H9 (cell line): ENCODE results near the gene DQX1. TPM values are rescaled to one million over a fixed set of nuclear protein-coding genes. Genes with fewer than 3 reads are reported as not detected.

Experiments
- DNase-seq: peaks from one replicate; pipeline ENCODE4 v3.0.0-alpha.2; 2017
- H2AFZ ChIP-seq: one replicate; pipeline ENCODE4 v1.6.1; 2013; ENCODE audit warnings: mild to moderate bottlenecking, low read length, control low read depth, moderate library complexity
- H2AK5ac ChIP-seq: 2 replicates; pipeline ENCODE4 v1.6.1; 2013; ENCODE audit warnings: low read length, control low read depth, mixed read lengths; ENCODE audit not compliant: insufficient read length
- H2BK120ac ChIP-seq: one replicate; pipeline ENCODE4 v1.6.1; 2013; ENCODE audit warnings: low read depth, mild to moderate bottlenecking, low read length, control low read depth, inconsistent platforms; ENCODE audit not compliant: poor library complexity, severe bottlenecking
- H2BK12ac ChIP-seq: 2 replicates; pipeline ENCODE4 v1.6.1; 2013; ENCODE audit warnings: low read length, control low read depth, mixed read lengths, low read depth; ENCODE audit not compliant: insufficient read length
- H2BK15ac ChIP-seq: 2 replicates; pipeline ENCODE4 v1.6.1; 2013; ENCODE audit warnings: low read depth, low read length, control low read depth
- H2BK20ac ChIP-seq: one replicate; pipeline ENCODE4 v1.6.1; 2013; ENCODE audit warnings: low read depth, mild to moderate bottlenecking, low read length, control low read depth, inconsistent platforms; ENCODE audit not compliant: poor library complexity, severe bottlenecking
- H2BK5ac ChIP-seq: 2 replicates; pipeline ENCODE4 v1.6.1; 2013; ENCODE audit warnings: low read length, control low read depth, mixed read lengths; ENCODE audit not compliant: insufficient read length
- H3K14ac ChIP-seq: 2 replicates; pipeline ENCODE4 v1.6.1; 2013; ENCODE audit warnings: low read length, control low read depth; ENCODE audit not compliant: insufficient read depth
- H3K18ac ChIP-seq: 2 replicates; pipeline ENCODE4 v1.6.1; 2013; ENCODE audit warnings: low read depth, mild to moderate bottlenecking, mixed read lengths, low read length, control low read depth; ENCODE audit not compliant: insufficient read length
- H3K23ac ChIP-seq: 2 replicates; pipeline ENCODE4 v1.6.1; 2013; ENCODE audit warnings: low read length, control low read depth, mixed read lengths, low read depth; ENCODE audit not compliant: insufficient read length
- H3K23me2 ChIP-seq: 2 replicates; pipeline ENCODE4 v1.6.1; 2013; ENCODE audit warnings: low read depth, mild to moderate bottlenecking, mixed read lengths, low read length, control low read depth; ENCODE audit not compliant: insufficient read length, poor library complexity, severe bottlenecking
- H3K27ac ChIP-seq: 2 replicates; pipeline ENCODE4 v1.5.1; 2013; ENCODE audit warnings: low read length, control low read depth, mixed read lengths, low read depth; ENCODE audit not compliant: insufficient read length
- H3K27me3 ChIP-seq: 2 replicates; pipeline ENCODE4 v1.6.1; 2013; ENCODE audit warnings: low read length, control low read depth, inconsistent platforms; ENCODE audit not compliant: insufficient read depth
- H3K4ac ChIP-seq: 2 replicates; pipeline ENCODE4 v1.6.1; 2013; ENCODE audit warnings: low read depth, mild to moderate bottlenecking, control low read depth, inconsistent platforms, low read length, moderate library complexity
- H3K4me1 ChIP-seq: 2 replicates; pipeline ENCODE4 v1.6.1; 2013; ENCODE audit warnings: low read length, control low read depth, inconsistent platforms; ENCODE audit not compliant: insufficient read depth
- H3K4me2 ChIP-seq: 2 replicates; pipeline ENCODE4 v1.6.1; 2013; ENCODE audit warnings: low read length, control low read depth, mixed read lengths; ENCODE audit not compliant: insufficient read length, insufficient read depth
- H3K56ac ChIP-seq: 2 replicates; pipeline ENCODE4 v1.6.1; 2013; ENCODE audit warnings: low read depth, mild to moderate bottlenecking, mixed read lengths, low read length, control low read depth; ENCODE audit not compliant: insufficient read length
- H3K79me1 ChIP-seq: 2 replicates; pipeline ENCODE4 v1.6.1; 2013; ENCODE audit warnings: low read depth, mild to moderate bottlenecking, moderate library complexity, low read length, control low read depth, inconsistent platforms; ENCODE audit not compliant: insufficient read depth, poor library complexity, severe bottlenecking
- H3K79me2 ChIP-seq: 2 replicates; pipeline ENCODE4 v1.6.1; 2013; ENCODE audit warnings: low read length, control low read depth, inconsistent platforms; ENCODE audit not compliant: insufficient read depth
- H3K9ac ChIP-seq: 2 replicates; pipeline ENCODE4 v1.6.1; 2013; ENCODE audit warnings: low read length, control low read depth, mixed read lengths; ENCODE audit not compliant: insufficient read length; ENCODE audit errors: extremely low read depth
- H3K9me3 ChIP-seq: one replicate; pipeline ENCODE4 v1.6.1; 2013; ENCODE audit warnings: low read depth, low read length, inconsistent platforms; ENCODE audit not compliant: control insufficient read depth
- H3T11ph ChIP-seq: one replicate; pipeline ENCODE4 v1.6.1; 2013; ENCODE audit warnings: mild to moderate bottlenecking, low read length, control low read depth, inconsistent platforms
- H4K20me1 ChIP-seq: one replicate; pipeline ENCODE4 v1.6.1; 2013; ENCODE audit not compliant: control insufficient read depth, insufficient read length, insufficient read depth
- H4K5ac ChIP-seq: 2 replicates; pipeline ENCODE4 v1.6.1; 2013; ENCODE audit warnings: low read depth, mild to moderate bottlenecking, mixed read lengths, low read length, control low read depth; ENCODE audit not compliant: insufficient read length
- H4K8ac ChIP-seq: replicated peaks from 2 replicates; pipeline ENCODE4 v1.6.1; 2013; ENCODE audit warnings: low read length, control low read depth, mixed read lengths, low read depth; ENCODE audit not compliant: insufficient read length
- H4K91ac ChIP-seq: 2 replicates; pipeline ENCODE4 v1.6.1; 2013; ENCODE audit warnings: low read depth, mild to moderate bottlenecking, moderate library complexity, mixed read lengths, low read length, control low read depth; ENCODE audit not compliant: insufficient read length
- H3K27ac Mint-ChIP-seq, 3 experiments: 2 replicates in 2 of 3; 3 replicates in 1 of 3; pipeline ENCODE4 v1.8.0; 2020 to 2021; ENCODE audit warnings: mixed read lengths in 3 of 3, mild to moderate bottlenecking in 1 of 3, moderate library complexity in 1 of 3
- H3K27me3 Mint-ChIP-seq: 2 replicates; pipeline ENCODE4 v1.8.0; 2021; ENCODE audit warnings: low read depth, mild to moderate bottlenecking, moderate library complexity, mixed read lengths
- H3K36me3 Mint-ChIP-seq, 3 experiments: 2 replicates in 2 of 3; 3 replicates in 1 of 3; pipeline ENCODE4 v1.8.0; 2020 to 2021; ENCODE audit warnings: low read depth in 3 of 3, mixed read lengths in 3 of 3; ENCODE audit not compliant: insufficient read depth in 1 of 3
- H3K4me1 Mint-ChIP-seq, 2 experiments: 2 replicates each; pipeline ENCODE4 v1.8.0; 2020; ENCODE audit warnings: mixed read lengths in 2 of 2
- H3K4me3 Mint-ChIP-seq, 2 experiments: 2 replicates in 1 of 2; 3 replicates in 1 of 2; pipeline ENCODE4 v1.8.0; 2020 to 2021; ENCODE audit warnings: mild to moderate bottlenecking in 2 of 2, mixed read lengths in 2 of 2, moderate library complexity in 1 of 2
- H3K9me3 Mint-ChIP-seq, 2 experiments: 2 replicates in 1 of 2; 3 replicates in 1 of 2; pipeline ENCODE4 v1.8.0; 2020; ENCODE audit warnings: mild to moderate bottlenecking in 2 of 2, mixed read lengths in 2 of 2, moderate library complexity in 1 of 2
- WGBS: extraction: QIAGEN DNeasy Blood & Tissue Kit; methylation state at CpG from one replicate; pipeline ENCODE4 v1.1.7; 2013; ENCODE audit warnings: missing lambda C conversion rate, low lambda C conversion rate, mixed read lengths; ENCODE audit not compliant: insufficient read length; ENCODE audit errors: extremely low coverage; 5-methylcytosine and 5-hydroxymethylcytosine counted together
- total RNA-seq: library from RNA; stranded (reverse); gene quantifications from 2 replicates; pipeline ENCODE4 v1.2.1, GENCODE V29; 2021
- TF ChIP-seq, protein P1 (sequence below): fragments of 200-600 bp; sonication (generic); conservative IDR thresholded peaks from 3 replicates; pipeline ENCODE4 v1.8.0; 2021; ENCODE audit warnings: antibody characterized with exemption, mild to moderate bottlenecking

Gene DQX1
- total RNA-seq, 1 experiment from 2014 or later: 0.98 TPM

- TF ChIP-seq, protein P1, sequence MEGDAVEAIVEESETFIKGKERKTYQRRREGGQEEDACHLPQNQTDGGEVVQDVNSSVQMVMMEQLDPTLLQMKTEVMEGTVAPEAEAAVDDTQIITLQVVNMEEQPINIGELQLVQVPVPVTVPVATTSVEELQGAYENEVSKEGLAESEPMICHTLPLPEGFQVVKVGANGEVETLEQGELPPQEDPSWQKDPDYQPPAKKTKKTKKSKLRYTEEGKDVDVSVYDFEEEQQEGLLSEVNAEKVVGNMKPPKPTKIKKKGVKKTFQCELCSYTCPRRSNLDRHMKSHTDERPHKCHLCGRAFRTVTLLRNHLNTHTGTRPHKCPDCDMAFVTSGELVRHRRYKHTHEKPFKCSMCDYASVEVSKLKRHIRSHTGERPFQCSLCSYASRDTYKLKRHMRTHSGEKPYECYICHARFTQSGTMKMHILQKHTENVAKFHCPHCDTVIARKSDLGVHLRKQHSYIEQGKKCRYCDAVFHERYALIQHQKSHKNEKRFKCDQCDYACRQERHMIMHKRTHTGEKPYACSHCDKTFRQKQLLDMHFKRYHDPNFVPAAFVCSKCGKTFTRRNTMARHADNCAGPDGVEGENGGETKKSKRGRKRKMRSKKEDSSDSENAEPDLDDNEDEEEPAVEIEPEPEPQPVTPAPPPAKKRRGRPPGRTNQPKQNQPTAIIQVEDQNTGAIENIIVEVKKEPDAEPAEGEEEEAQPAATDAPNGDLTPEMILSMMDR: no peak
- no peak overlapping the region for H4K5ac ChIP-seq
- peaks cover under 1% of the 10 kb centered on the region for H3K79me1 ChIP-seq
- H3K79me2 ChIP-seq: peaks cover under 1% of the 10 kb centered on the region; the same call in 1 of the 2 replicates
- H2BK12ac ChIP-seq: no peak overlapping the region
- no peak overlapping the region for H2AFZ ChIP-seq
- H2BK5ac ChIP-seq: no peak overlapping the region
- Mint-ChIP-seq H3K27ac (no peak overlapping the region), H3K36me3 (peaks cover 4 to 39% (median 24%) of the 10 kb centered on the region in 3 experiments; a peak in 6 of 7 replicates), H3K4me3 (no peak overlapping the region), H3K27me3 (peaks cover 2% of the 10 kb centered on the region; the same call in 1 of the 2 replicates), H3K4me1 (peaks cover 9 to 12% of the 10 kb centered on the region in 2 experiments), H3K9me3 (no peaks in the 10 kb centered on the region; a peak in 1 of 5 replicates)
- no peak for DNase-seq
- H3K9me3 ChIP-seq: no peaks in the 10 kb centered on the region
- H3K14ac ChIP-seq: no peak overlapping the region
- H3K4ac ChIP-seq: no peak overlapping the region
- no peak overlapping the region for H4K8ac ChIP-seq
- no peak overlapping the region for H3K27ac ChIP-seq
- no peak overlapping the region for H3K23ac ChIP-seq
- H2BK120ac ChIP-seq: no peak overlapping the region
- peaks cover 15% of the 10 kb centered on the region for H3K23me2 ChIP-seq
- no peaks in the 10 kb centered on the region for H4K20me1 ChIP-seq
- H3T11ph ChIP-seq: no peak overlapping the region
- no peak overlapping the region for H2BK20ac ChIP-seq
- WGBS: no CpG with 5 or more reads among the region's 4 CpGs
- no peak overlapping the region for H3K18ac ChIP-seq
- H3K9ac ChIP-seq: no peak overlapping the region
- no peak overlapping the region for H3K56ac ChIP-seq
- H3K4me2 ChIP-seq: no peak overlapping the region
- H3K27me3 ChIP-seq: no peaks in the 10 kb centered on the region
- H3K4me1 ChIP-seq: peaks cover under 1% of the 10 kb centered on the region; the same call in 1 of the 2 replicates
- no peak overlapping the region for H2BK15ac ChIP-seq
- no peak overlapping the region for H4K91ac ChIP-seq
- no peak overlapping the region for H2AK5ac ChIP-seq
Measured at GRCh38 chr2:74533464-74533863, 7.4 kb upstream of the DQX1 start.
